ENCODE results near the gene TIPARP.
"Not testable (repeated sequence)": the region's sequence is repeated elsewhere in the genome, so short reads cannot be mapped to it uniquely, and the experiment has no call there.

The TIPARP gene

GRCh38 chr3:156711113-156711512 is 36.7 kb downstream of the TIPARP start:
- DNase-seq (ENCODE audit: low read depth) = no peak
- TF ChIP-seq CTCF (IDR thresholded peaks at IDR 0.05; ENCODE audit: insufficient read depth, low read depth, low read length, missing control alignments) = no peak
- no peak overlapping the region for H3K4me3 ChIP-seq (ENCODE audit: low read length)

- not testable (repeated sequence) for H3K4me3 ChIP-seq (ENCODE audit: low read length); DNase-seq (ENCODE audit: low read depth)
Measured at GRCh38 chr3:156711944-156712343, 37.6 kb downstream of the TIPARP start.

- no peak for TF ChIP-seq CTCF (IDR thresholded peaks at IDR 0.05; ENCODE audit: insufficient read depth, low read depth, low read length, missing control alignments)
- DNase-seq (ENCODE audit: low read depth) = no peak
- no peak overlapping the region for H3K4me3 ChIP-seq (ENCODE audit: low read length)
Measured at GRCh38 chr3:156716105-156716862, 41.9 kb downstream of the TIPARP start.

- no peak overlapping the region for H3K4me3 ChIP-seq (ENCODE audit: low read length)
- no peak for DNase-seq (ENCODE audit: low read depth)
- TF ChIP-seq CTCF (IDR thresholded peaks at IDR 0.05; ENCODE audit: insufficient read depth, low read depth, low read length, missing control alignments) = no peak
Measured at GRCh38 chr3:156718622-156719306, 44.4 kb downstream of the TIPARP start.

- no peak overlapping the region for H3K4me3 ChIP-seq (ENCODE audit: low read length)
- TF ChIP-seq CTCF (IDR thresholded peaks at IDR 0.05; ENCODE audit: insufficient read depth, low read depth, low read length, missing control alignments) = no peak
- DNase-seq (ENCODE audit: low read depth) = no peak
Measured at GRCh38 chr3:156720826-156721225, 46.4 kb downstream of the TIPARP start.

GRCh38 chr3:156721687-156722618 is 47.6 kb downstream of the TIPARP start:
- DNase-seq (ENCODE audit: low read depth) = peak; percentile 52
- no peak for TF ChIP-seq CTCF (IDR thresholded peaks at IDR 0.05; ENCODE audit: insufficient read depth, low read depth, low read length, missing control alignments)
- no peak overlapping the region for H3K4me3 ChIP-seq (ENCODE audit: low read length)

- no peak for TF ChIP-seq CTCF (IDR thresholded peaks at IDR 0.05; ENCODE audit: insufficient read depth, low read depth, low read length, missing control alignments)
- DNase-seq (ENCODE audit: low read depth) = peak; percentile 43
- H3K4me3 ChIP-seq (ENCODE audit: low read length) = no peak overlapping the region
Measured at GRCh38 chr3:156723182-156723619, 48.8 kb downstream of the TIPARP start.
